SK-N-SH treated with all-trans-retinoic acid at 6 μM for 48 hours (cell line): ENCODE measurements around the gene SNAPC3.

Experiments used
- ATAC-seq: fragments of 200-7000 bp; cut with Tn5 transposase; 3 replicates; pipeline ENCODE4 v1.9.1; 2020; ENCODE audit warnings: mild to moderate bottlenecking, moderate library complexity
- BACH2 ChIP-seq: fragments of 250-450 bp; sonication (Bioruptor Pico); IDR thresholded peaks from 2 replicates; pipeline ENCODE4 v1.9.0; 2021; ENCODE audit warnings: mild to moderate bottlenecking, borderline replicate concordance
- CSDC2 ChIP-seq: fragments of 250-450 bp; sonication (Bioruptor Pico); IDR thresholded peaks from 2 replicates; pipeline ENCODE4 v1.5.0; 2020; ENCODE audit warnings: mild to moderate bottlenecking, moderate library complexity
- ESRRG ChIP-seq: fragments of 250-450 bp; sonication (Bioruptor Pico); IDR thresholded peaks from 2 replicates; pipeline ENCODE4 v1.6.1; 2021; ENCODE audit warnings: mild to moderate bottlenecking
- ISL1 ChIP-seq: fragments of 250-450 bp; sonication (Bioruptor Pico); IDR thresholded peaks from 2 replicates; pipeline ENCODE4 v2.1.2; 2022; ENCODE audit warnings: mild to moderate bottlenecking, moderate library complexity
- PPARA ChIP-seq: fragments of 250-450 bp; sonication (Bioruptor Pico); IDR thresholded peaks from 2 replicates; pipeline ENCODE4 v1.5.0; 2020; ENCODE audit warnings: mild to moderate bottlenecking, borderline replicate concordance
- RARB ChIP-seq: fragments of 250-450 bp; sonication (Bioruptor Pico); IDR thresholded peaks from 2 replicates; pipeline ENCODE4 v1.8.0; 2021; ENCODE audit warnings: mild to moderate bottlenecking, moderate library complexity
- SNAI2 ChIP-seq: fragments of 250-450 bp; sonication (Bioruptor Pico); IDR thresholded peaks from 2 replicates; pipeline ENCODE4 v1.5.0; 2020; ENCODE audit warnings: mild to moderate bottlenecking, moderate library complexity
- TCF4 ChIP-seq: fragments of 250-450 bp; sonication (Bioruptor Pico); IDR thresholded peaks from 2 replicates; pipeline ENCODE4 v1.8.0; 2021; ENCODE audit warnings: mild to moderate bottlenecking, moderate library complexity, borderline replicate concordance
- TOX ChIP-seq: fragments of 250-450 bp; sonication (Bioruptor Pico); IDR thresholded peaks from 2 replicates; pipeline ENCODE4 v1.8.0; 2021; ENCODE audit warnings: mild to moderate bottlenecking, moderate library complexity, borderline replicate concordance
- ZC3H10 ChIP-seq: fragments of 250-450 bp; sonication (Bioruptor Pico); IDR thresholded peaks from 2 replicates; pipeline ENCODE4 v1.5.1; 2021; ENCODE audit warnings: mild to moderate bottlenecking, moderate library complexity
- ZFP3 ChIP-seq: fragments of 250-450 bp; sonication (Bioruptor Pico); IDR thresholded peaks from 2 replicates; pipeline ENCODE4 v1.5.0; 2020; ENCODE audit warnings: mild to moderate bottlenecking, moderate library complexity
- ZFP30 ChIP-seq: fragments of 450-650 bp; formaldehyde crosslinking; IDR thresholded peaks from 2 replicates; pipeline ENCODE4 v1.5.0; 2022; ENCODE audit warnings: mild to moderate bottlenecking, moderate library complexity
- ZNF70 ChIP-seq: fragments of 450-650 bp; formaldehyde crosslinking; IDR thresholded peaks from 2 replicates; pipeline ENCODE4 v1.5.0; 2020; ENCODE audit warnings: mild to moderate bottlenecking, moderate library complexity
- TF ChIP-seq, protein P1 (sequence below): fragments of 250-450 bp; sonication (Bioruptor Pico); IDR thresholded peaks from 2 replicates; pipeline ENCODE4 v1.5.1; 2020; ENCODE audit warnings: low read depth, mild to moderate bottlenecking, moderate library complexity
- TF ChIP-seq, protein P2 (sequence below): fragments of 250-450 bp; sonication (Bioruptor Pico); IDR thresholded peaks from 2 replicates; pipeline ENCODE4 v1.5.1; 2021; ENCODE audit warnings: mild to moderate bottlenecking, moderate library complexity
- TF ChIP-seq, protein P3 (sequence below): fragments of 250-450 bp; sonication (Bioruptor Pico); IDR thresholded peaks from 2 replicates; pipeline ENCODE4 v1.8.0; 2020; ENCODE audit warnings: mild to moderate bottlenecking, moderate library complexity, borderline replicate concordance
- TF ChIP-seq, protein P4 (sequence below): fragments of 250-450 bp; sonication (Bioruptor Pico); IDR thresholded peaks from 2 replicates; pipeline ENCODE4 v1.8.0; 2021; ENCODE audit warnings: low read depth, mild to moderate bottlenecking, moderate library complexity, borderline replicate concordance
- TF ChIP-seq, protein P5 (sequence below): fragments of 250-450 bp; sonication (Bioruptor Pico); IDR thresholded peaks from 2 replicates; pipeline ENCODE4 v1.5.0; 2020; ENCODE audit warnings: mild to moderate bottlenecking, moderate library complexity

Gene SNAPC3

DNA sequence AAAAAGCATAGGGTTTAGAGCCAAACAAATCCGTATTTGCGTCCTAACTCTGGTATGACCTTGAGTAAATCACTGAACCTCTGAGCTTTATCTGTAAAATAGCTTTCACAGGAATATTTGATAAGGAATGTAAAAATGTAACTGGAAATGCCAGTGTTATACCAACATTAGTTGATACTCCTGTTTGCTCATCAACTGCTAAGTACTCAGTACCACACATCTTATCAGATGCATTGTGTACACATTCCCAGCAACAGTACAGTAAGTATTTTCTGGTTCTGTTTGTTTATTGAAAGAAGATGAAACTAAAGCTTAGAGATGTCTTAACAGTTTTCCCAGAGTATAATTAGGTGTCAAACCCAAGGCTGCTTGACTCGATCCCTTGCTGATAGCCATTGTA is 21.5 kb downstream of the SNAPC3 start:
- no peak for ATAC-seq
- TF ChIP-seq, protein P1, sequence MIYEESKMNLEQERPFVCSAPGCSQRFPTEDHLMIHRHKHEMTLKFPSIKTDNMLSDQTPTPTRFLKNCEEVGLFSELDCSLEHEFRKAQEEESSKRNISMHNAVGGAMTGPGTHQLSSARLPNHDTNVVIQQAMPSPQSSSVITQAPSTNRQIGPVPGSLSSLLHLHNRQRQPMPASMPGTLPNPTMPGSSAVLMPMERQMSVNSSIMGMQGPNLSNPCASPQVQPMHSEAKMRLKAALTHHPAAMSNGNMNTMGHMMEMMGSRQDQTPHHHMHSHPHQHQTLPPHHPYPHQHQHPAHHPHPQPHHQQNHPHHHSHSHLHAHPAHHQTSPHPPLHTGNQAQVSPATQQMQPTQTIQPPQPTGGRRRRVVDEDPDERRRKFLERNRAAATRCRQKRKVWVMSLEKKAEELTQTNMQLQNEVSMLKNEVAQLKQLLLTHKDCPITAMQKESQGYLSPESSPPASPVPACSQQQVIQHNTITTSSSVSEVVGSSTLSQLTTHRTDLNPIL (CRISPR knock-in tag) = no peak
- TF ChIP-seq ZFP30 = no peak
- no peak for TF ChIP-seq BACH2 (CRISPR knock-in tag)
- TF ChIP-seq RARB (CRISPR knock-in tag) = no peak
- no peak for TF ChIP-seq ZFP3
- no peak for TF ChIP-seq TCF4 (CRISPR knock-in tag)
- TF ChIP-seq TOX (CRISPR knock-in tag) = no peak
- no peak for TF ChIP-seq ISL1 (CRISPR knock-in tag)

DNA sequence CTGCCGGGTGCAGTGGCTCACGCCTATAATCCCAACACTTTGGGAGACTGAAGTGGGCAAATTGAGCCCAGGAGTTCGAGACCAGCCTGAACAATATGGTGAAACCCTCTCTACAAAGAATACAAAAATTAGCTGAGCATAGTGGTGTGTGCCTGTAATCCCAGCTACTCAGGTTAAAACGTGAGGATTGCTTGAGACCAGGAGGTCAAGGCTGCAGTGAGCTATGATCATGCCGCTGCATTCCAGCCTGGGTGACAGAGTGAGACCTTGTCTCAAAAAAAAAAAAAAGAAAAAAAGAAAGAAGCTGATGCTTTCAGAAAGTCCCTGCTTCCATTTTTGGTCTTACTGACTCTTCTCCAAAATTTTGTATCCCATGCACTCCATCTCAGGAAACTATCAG is 31.3 kb downstream of the SNAPC3 start:
- ATAC-seq = no peak
- TF ChIP-seq ZFP30 (no peak), TOX (CRISPR knock-in tag) (no peak), SNAI2 (CRISPR knock-in tag) (no peak), ESRRG (no peak), ISL1 (CRISPR knock-in tag) (no peak), TCF4 (CRISPR knock-in tag) (no peak), ZC3H10 (CRISPR knock-in tag) (no peak), CSDC2 (CRISPR knock-in tag) (no peak)
- TF ChIP-seq, protein P2, sequence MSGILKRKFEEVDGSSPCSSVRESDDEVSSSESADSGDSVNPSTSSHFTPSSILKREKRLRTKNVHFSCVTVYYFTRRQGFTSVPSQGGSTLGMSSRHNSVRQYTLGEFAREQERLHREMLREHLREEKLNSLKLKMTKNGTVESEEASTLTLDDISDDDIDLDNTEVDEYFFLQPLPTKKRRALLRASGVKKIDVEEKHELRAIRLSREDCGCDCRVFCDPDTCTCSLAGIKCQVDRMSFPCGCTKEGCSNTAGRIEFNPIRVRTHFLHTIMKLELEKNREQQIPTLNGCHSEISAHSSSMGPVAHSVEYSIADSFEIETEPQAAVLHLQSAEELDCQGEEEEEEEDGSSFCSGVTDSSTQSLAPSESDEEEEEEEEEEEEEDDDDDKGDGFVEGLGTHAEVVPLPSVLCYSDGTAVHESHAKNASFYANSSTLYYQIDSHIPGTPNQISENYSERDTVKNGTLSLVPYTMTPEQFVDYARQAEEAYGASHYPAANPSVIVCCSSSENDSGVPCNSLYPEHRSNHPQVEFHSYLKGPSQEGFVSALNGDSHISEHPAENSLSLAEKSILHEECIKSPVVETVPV (CRISPR knock-in tag) = no peak
- TF ChIP-seq, protein P3, sequence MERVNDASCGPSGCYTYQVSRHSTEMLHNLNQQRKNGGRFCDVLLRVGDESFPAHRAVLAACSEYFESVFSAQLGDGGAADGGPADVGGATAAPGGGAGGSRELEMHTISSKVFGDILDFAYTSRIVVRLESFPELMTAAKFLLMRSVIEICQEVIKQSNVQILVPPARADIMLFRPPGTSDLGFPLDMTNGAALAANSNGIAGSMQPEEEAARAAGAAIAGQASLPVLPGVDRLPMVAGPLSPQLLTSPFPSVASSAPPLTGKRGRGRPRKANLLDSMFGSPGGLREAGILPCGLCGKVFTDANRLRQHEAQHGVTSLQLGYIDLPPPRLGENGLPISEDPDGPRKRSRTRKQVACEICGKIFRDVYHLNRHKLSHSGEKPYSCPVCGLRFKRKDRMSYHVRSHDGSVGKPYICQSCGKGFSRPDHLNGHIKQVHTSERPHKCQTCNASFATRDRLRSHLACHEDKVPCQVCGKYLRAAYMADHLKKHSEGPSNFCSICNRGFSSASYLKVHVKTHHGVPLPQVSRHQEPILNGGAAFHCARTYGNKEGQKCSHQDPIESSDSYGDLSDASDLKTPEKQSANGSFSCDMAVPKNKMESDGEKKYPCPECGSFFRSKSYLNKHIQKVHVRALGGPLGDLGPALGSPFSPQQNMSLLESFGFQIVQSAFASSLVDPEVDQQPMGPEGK (CRISPR knock-in tag) = no peak
- TF ChIP-seq, protein P4, sequence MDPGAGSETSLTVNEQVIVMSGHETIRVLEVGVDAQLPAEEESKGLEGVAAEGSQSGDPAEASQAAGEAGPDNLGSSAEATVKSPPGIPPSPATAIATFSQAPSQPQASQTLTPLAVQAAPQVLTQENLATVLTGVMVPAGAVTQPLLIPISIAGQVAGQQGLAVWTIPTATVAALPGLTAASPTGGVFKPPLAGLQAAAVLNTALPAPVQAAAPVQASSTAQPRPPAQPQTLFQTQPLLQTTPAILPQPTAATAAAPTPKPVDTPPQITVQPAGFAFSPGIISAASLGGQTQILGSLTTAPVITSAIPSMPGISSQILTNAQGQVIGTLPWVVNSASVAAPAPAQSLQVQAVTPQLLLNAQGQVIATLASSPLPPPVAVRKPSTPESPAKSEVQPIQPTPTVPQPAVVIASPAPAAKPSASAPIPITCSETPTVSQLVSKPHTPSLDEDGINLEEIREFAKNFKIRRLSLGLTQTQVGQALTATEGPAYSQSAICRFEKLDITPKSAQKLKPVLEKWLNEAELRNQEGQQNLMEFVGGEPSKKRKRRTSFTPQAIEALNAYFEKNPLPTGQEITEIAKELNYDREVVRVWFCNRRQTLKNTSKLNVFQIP (CRISPR knock-in tag) = no peak

DNA sequence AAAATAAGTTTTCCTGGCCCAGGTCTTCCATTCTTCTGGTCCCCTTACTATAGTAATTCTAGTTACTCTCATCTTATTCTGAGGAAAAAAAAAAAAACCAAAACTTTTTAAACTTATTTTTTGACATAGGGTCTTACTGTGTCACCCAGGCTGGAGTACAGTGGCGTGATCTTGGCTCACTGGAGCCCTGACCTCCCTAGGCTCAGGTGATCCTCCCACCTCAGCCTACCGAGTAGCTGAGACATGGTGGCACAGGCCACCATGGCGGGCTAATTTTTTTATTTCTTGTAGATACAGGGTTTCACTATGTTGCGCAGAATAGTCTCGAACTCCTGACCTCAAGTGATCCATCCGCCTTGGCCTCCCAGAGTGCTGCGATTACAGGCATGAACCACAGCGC is 38.4 kb downstream of the SNAPC3 start:
- TF ChIP-seq PPARA (no peak), RARB (CRISPR knock-in tag) (no peak), ZNF70 (no peak), TCF4 (CRISPR knock-in tag) (no peak), ZFP3 (no peak)
- TF ChIP-seq, protein P5, sequence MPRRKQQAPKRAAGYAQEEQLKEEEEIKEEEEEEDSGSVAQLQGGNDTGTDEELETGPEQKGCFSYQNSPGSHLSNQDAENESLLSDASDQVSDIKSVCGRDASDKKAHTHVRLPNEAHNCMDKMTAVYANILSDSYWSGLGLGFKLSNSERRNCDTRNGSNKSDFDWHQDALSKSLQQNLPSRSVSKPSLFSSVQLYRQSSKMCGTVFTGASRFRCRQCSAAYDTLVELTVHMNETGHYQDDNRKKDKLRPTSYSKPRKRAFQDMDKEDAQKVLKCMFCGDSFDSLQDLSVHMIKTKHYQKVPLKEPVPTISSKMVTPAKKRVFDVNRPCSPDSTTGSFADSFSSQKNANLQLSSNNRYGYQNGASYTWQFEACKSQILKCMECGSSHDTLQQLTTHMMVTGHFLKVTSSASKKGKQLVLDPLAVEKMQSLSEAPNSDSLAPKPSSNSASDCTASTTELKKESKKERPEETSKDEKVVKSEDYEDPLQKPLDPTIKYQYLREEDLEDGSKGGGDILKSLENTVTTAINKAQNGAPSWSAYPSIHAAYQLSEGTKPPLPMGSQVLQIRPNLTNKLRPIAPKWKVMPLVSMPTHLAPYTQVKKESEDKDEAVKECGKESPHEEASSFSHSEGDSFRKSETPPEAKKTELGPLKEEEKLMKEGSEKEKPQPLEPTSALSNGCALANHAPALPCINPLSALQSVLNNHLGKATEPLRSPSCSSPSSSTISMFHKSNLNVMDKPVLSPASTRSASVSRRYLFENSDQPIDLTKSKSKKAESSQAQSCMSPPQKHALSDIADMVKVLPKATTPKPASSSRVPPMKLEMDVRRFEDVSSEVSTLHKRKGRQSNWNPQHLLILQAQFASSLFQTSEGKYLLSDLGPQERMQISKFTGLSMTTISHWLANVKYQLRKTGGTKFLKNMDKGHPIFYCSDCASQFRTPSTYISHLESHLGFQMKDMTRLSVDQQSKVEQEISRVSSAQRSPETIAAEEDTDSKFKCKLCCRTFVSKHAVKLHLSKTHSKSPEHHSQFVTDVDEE = no peak
- TF ChIP-seq, protein P2 (CRISPR knock-in tag) = no peak
- TF ChIP-seq, protein P1 (CRISPR knock-in tag) = no peak
- TF ChIP-seq, protein P3 (CRISPR knock-in tag) = no peak
- no peak for ATAC-seq
